Natural killer cell (primary cell): Measurements from ENCODE around the gene ATXN1. TPM values are rescaled to one million over a fixed set of nuclear protein-coding genes. Genes with fewer than 3 reads are reported as not detected.

Experiments
- ATAC-seq, 3 donors: fragments of 150-1000 bp in 2 of 3; fragments of 200-7000 bp in 1 of 3; cut with Tn5 transposase; 1 replicate in 1 of 3; 2 replicates in 2 of 3; pipeline ENCODE4 v1.10.0; 2021; ENCODE audit warnings: mild to moderate bottlenecking in 2 of 3, moderate library complexity in 2 of 3
- DNase-seq, 2 donors: peaks; one replicate each; pipeline versions ENCODE4 v3.0.0 to v3.0.0-alpha.2; 2013 to 2021; ENCODE audit warnings: mixed read lengths in 1 of 2
- H3K27ac ChIP-seq: one replicate; pipeline ENCODE4 v1.5.1; 2013; ENCODE audit warnings: mild to moderate bottlenecking, low read length
- H3K27me3 ChIP-seq: one replicate; pipeline ENCODE4 v1.6.1; 2013; ENCODE audit warnings: low read length; ENCODE audit not compliant: control insufficient read depth, insufficient read depth
- H3K36me3 ChIP-seq: one replicate; pipeline ENCODE4 v1.6.1; 2013; ENCODE audit warnings: low read length; ENCODE audit not compliant: control insufficient read depth, insufficient read depth
- H3K4me1 ChIP-seq: one replicate; pipeline ENCODE4 v1.6.1; 2013; ENCODE audit warnings: low read length; ENCODE audit not compliant: control insufficient read depth, insufficient read depth
- H3K4me3 ChIP-seq: one replicate; pipeline ENCODE4 v1.5.1; 2013; ENCODE audit warnings: low read length
- H3K9me3 ChIP-seq: one replicate; pipeline ENCODE4 v1.6.1; 2013; ENCODE audit warnings: low read length; ENCODE audit not compliant: control insufficient read depth, insufficient read depth
- H3K27ac Mint-ChIP-seq, 2 donors: one replicate each; pipeline ENCODE4 v1.8.0; 2022; ENCODE audit warnings: mild to moderate bottlenecking in 2 of 2, mixed read lengths in 2 of 2, moderate library complexity in 1 of 2
- H3K27me3 Mint-ChIP-seq, 2 donors: one replicate each; pipeline ENCODE4 v1.8.0; 2022; ENCODE audit warnings: low read depth in 2 of 2, mixed read lengths in 2 of 2
- H3K36me3 Mint-ChIP-seq: one replicate; pipeline ENCODE4 v1.8.0; 2022; ENCODE audit warnings: mixed read lengths
- H3K4me1 Mint-ChIP-seq, 2 donors: one replicate each; pipeline ENCODE4 v1.8.0; 2022; ENCODE audit warnings: mixed read lengths in 2 of 2
- H3K4me3 Mint-ChIP-seq: one replicate; pipeline ENCODE4 v1.8.0; 2022; ENCODE audit warnings: mild to moderate bottlenecking, moderate library complexity, mixed read lengths
- H3K9me3 Mint-ChIP-seq, 2 donors: one replicate each; pipeline ENCODE4 v1.8.0; 2022; ENCODE audit warnings: mixed read lengths in 2 of 2
- CTCF ChIP-seq: fragments of 200-600 bp; IDR thresholded peaks from one replicate; pipeline ENCODE4 v1.8.0; 2022; ENCODE audit warnings: antibody characterized with exemption
- WGBS: methylation state at CpG from one replicate; pipeline ENCODE4 v1.1.7; 2013; ENCODE audit warnings: missing lambda C conversion rate; ENCODE audit not compliant: insufficient coverage; 5-methylcytosine and 5-hydroxymethylcytosine counted together
- intact Hi-C: fragments of 100-400 bp; cut with micrococcal nuclease; formaldehyde crosslinking; loops from one replicate; pipeline ENCODE4 v1.14.2; 2022
- total RNA-seq, 4 donors: library from RNA; stranded (reverse); fragments of 120-200 nt in 1 of 4; gene quantifications; one replicate each; pipeline versions ENCODE4 v1.2.3 to v1.2.4, GENCODE V29; 2013 to 2022

The ATXN1 gene
- total RNA-seq, 3 donors from 2014 or later (not counting 1 experiment from before 2014, with no cell fraction given), result 90.4 to 120 (median 97.9) TPM

- Mint-ChIP-seq H3K36me3 (no peaks in the 10 kb centered on the region), H3K27me3 (no peaks in the 10 kb centered on the region), H3K4me3 (no peak overlapping the region), H3K9me3 (no peaks in the 10 kb centered on the region), H3K4me1 (peaks cover 0 to 10% of the 10 kb centered on the region in 2 donors), H3K27ac (no peak overlapping the region)
- Histone ChIP-seq H3K9me3 (no peaks in the 10 kb centered on the region), H3K27ac (no peak overlapping the region), H3K4me1 (no peaks in the 10 kb centered on the region), H3K27me3 (no peaks in the 10 kb centered on the region), H3K4me3 (no peak overlapping the region), H3K36me3 (no peaks in the 10 kb centered on the region)
- DNase-seq (no peak), ATAC-seq (no peak)
- 100% methylated on average over 2 of the region's 3 CpGs for WGBS
- no peak for TF ChIP-seq CTCF
- intact Hi-C loops, result no loop called here
Measured at GRCh38 chr6:16360365-16360764, 400.9 kb downstream of the ATXN1 start.

DNA sequence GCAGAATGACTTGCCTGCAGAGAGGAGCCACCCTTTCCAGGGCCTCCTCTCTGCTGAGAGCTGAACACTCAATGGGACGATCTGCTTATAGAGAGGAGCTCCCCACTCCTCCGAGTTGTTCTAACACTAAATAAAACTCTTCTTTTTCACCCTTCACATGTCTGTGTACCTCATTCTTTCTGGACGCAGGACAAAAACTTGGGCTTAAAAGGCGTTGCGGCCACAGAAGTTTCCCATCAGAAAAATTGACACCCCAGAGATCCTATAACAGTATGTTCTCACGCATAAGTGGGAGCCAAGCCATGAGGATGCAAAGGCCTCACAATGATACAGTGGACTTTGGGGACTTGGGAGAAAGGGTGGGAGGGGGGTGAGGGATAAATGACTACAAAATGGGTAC lies 401.7 kb downstream of the ATXN1 start:
- H3K27me3 ChIP-seq, result no peaks in the 10 kb centered on the region
- TF ChIP-seq CTCF, result no peak
- H3K27me3 Mint-ChIP-seq, result no peaks in the 10 kb centered on the region
- no peak overlapping the region for H3K27ac ChIP-seq
- no peak overlapping the region for H3K4me3 Mint-ChIP-seq
- no peak overlapping the region for H3K27ac Mint-ChIP-seq
- H3K36me3 Mint-ChIP-seq, result no peaks in the 10 kb centered on the region
- intact Hi-C loops, result no loop called here
- no peak for ATAC-seq
- no peaks in the 10 kb centered on the region for H3K9me3 Mint-ChIP-seq
- WGBS, result 96% methylated on average over 6 of the region's 6 CpGs
- H3K4me1 Mint-ChIP-seq, result peaks cover 0 to 10% of the 10 kb centered on the region in 2 donors
- H3K4me1 ChIP-seq, result no peaks in the 10 kb centered on the region
- H3K9me3 ChIP-seq, result no peaks in the 10 kb centered on the region
- no peak overlapping the region for H3K4me3 ChIP-seq
- no peak for DNase-seq
- H3K36me3 ChIP-seq, result no peaks in the 10 kb centered on the region

DNA sequence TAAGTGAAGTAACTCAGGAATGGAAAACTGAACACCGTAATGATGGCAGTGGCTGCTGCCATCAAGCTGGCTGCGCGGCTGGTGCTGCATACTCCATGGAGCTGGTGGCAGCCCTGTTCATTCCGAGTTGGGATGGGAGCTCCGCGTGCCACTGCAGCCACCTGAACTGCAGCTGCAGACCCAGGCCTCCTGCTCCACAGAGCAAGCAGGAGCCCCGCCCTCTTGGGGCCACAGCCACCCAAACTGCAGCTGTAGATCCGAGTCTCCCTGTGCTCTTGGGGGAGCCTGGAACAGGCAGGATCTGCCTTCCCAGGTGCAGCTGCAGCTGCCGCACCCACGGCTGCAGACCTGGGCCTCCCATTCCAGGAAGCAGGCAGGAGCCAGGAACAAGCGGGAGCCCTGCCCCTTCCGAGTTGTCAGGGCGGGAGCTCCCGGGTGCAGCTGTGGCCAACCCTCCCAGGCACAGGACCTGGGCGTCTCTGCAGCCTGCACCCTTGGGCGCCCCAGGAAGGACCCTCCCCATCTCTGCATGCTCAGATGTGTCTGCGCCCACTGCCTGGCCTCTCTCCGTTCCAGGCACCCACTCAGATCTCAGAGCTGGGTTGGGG lies 402.6 kb downstream of the ATXN1 start:
- H3K4me1 ChIP-seq, result no peaks in the 10 kb centered on the region
- H3K4me3 Mint-ChIP-seq, result no peak overlapping the region
- WGBS, result 84% methylated on average over 18 of the region's 18 CpGs
- no peak overlapping the region for H3K27ac Mint-ChIP-seq
- H3K9me3 Mint-ChIP-seq, result no peaks in the 10 kb centered on the region
- DNase-seq, result no peak
- intact Hi-C loops, result no loop called here
- no peak for ATAC-seq
- H3K27me3 Mint-ChIP-seq, result no peaks in the 10 kb centered on the region
- TF ChIP-seq CTCF, result no peak
- H3K4me3 ChIP-seq, result no peak overlapping the region
- no peaks in the 10 kb centered on the region for H3K36me3 Mint-ChIP-seq
- H3K27me3 ChIP-seq, result no peaks in the 10 kb centered on the region
- no peaks in the 10 kb centered on the region for H3K9me3 ChIP-seq
- H3K4me1 Mint-ChIP-seq, result peaks cover 0 to 10% of the 10 kb centered on the region in 2 donors
- H3K36me3 ChIP-seq, result no peaks in the 10 kb centered on the region
- no peak overlapping the region for H3K27ac ChIP-seq
